OCI-LY3 (cell line): ENCODE measurements around the gene OGDH.

Experiments used
- EZH2phosphoT487 ChIP-seq: fragments of 200-600 bp; shearing (Covaris generic); IDR thresholded peaks from 2 replicates; pipeline ENCODE4 v1.6.1; 2018; ENCODE audit warnings: antibody characterized with exemption, mixed run types, low read depth
- TF ChIP-seq, protein P1 (sequence below): fragments of 200-600, 300-600 bp; sonication (generic); IDR thresholded peaks from 2 replicates; pipeline ENCODE4 v1.5.1; 2014; ENCODE audit warnings: antibody characterized with exemption, low read length, low read depth

DNA sequence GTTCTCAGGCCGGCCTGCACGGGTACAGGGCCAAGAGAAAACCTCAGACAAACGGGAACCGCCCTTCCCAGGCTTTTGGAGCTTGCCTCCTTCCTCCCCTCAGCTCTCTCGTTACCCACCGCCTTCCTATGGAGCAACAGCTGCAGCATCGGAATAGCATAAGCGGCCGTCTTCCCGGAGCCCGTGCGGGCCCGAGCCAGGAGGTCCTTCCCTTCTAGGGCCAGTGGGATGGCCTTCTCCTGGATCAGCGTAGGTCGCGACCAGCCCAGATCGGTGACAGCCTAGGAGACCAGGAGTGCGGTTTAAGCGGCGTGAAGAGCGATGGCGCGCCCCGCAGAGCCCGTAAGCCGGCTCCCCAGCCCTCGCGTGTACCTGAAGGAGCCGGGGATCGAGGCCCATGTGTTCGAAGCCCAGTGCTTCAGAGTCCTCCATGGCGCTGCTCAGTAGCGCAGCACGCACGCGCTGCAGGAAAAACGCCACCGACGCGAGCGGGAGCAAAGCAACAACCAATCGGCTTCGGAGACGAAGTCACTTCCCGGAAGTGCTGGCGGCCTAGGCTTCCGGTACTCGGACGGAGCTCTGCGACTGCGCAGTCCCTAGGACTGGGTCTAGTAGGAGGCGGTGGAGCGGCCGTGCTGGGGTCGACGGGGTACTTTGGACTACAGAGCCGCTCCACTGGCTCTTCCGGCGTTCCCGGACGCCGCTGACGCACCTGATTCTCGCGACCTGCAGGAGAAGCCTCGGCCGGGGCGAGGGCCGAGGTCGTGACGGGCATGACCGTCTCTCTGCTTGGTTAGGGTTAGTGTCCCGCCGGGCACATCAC is 32.8 kb upstream of the OGDH start, which contains the start of gene DDX56:
- TF ChIP-seq, protein P1, sequence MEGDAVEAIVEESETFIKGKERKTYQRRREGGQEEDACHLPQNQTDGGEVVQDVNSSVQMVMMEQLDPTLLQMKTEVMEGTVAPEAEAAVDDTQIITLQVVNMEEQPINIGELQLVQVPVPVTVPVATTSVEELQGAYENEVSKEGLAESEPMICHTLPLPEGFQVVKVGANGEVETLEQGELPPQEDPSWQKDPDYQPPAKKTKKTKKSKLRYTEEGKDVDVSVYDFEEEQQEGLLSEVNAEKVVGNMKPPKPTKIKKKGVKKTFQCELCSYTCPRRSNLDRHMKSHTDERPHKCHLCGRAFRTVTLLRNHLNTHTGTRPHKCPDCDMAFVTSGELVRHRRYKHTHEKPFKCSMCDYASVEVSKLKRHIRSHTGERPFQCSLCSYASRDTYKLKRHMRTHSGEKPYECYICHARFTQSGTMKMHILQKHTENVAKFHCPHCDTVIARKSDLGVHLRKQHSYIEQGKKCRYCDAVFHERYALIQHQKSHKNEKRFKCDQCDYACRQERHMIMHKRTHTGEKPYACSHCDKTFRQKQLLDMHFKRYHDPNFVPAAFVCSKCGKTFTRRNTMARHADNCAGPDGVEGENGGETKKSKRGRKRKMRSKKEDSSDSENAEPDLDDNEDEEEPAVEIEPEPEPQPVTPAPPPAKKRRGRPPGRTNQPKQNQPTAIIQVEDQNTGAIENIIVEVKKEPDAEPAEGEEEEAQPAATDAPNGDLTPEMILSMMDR: no peak
- TF ChIP-seq EZH2phosphoT487: no peak
